IPS-NIHi7 (cell line): ENCODE measurements around the gene TMEM119.
"Not testable (repeated sequence)": the region's sequence is repeated elsewhere in the genome, so short reads cannot be mapped to it uniquely, and the experiment has no call there.

Source experiments
- DNase-seq: peaks from one replicate; pipeline ENCODE4 v3.0.0; 2012; ENCODE audit warnings: mixed read lengths; ENCODE audit errors: extremely low spot score

Gene TMEM119

DNA sequence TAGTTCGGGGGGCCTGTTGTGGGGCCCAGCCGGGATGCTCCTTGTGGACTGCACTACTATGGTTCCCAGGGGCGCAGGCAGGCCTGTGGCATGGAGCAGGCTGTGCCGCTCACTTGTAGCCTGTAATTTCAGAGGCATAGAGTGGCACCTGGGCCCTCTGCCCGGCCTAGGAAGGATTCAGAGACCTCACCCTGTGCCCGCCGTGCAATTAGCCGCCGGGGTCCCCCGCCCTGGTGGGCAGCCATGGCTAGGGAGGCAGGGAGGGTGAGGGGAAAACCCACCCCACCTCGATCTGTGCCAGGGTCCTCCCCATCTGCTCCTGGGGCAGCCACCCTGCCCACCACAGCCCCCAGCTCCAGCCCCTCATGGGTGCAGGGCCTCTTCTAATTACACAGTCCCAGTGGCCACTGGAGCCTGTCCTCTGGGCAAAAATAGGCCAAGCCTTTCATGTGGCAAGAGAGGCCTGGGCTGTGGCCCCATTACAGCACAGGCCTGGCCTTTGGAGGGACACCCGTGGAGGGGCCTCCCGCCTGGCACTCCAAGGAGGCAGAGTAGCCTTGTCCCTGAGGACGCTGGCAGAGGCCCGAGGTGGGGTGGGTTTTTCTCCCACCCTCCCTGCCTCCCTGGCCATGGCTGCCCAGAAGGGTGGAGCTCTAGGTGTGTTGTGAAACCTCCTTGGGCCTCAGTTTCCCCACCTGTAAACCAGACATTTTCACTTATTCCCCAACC, 5.3 kb upstream of the TMEM119 start:
- DNase-seq: no peak

DNA sequence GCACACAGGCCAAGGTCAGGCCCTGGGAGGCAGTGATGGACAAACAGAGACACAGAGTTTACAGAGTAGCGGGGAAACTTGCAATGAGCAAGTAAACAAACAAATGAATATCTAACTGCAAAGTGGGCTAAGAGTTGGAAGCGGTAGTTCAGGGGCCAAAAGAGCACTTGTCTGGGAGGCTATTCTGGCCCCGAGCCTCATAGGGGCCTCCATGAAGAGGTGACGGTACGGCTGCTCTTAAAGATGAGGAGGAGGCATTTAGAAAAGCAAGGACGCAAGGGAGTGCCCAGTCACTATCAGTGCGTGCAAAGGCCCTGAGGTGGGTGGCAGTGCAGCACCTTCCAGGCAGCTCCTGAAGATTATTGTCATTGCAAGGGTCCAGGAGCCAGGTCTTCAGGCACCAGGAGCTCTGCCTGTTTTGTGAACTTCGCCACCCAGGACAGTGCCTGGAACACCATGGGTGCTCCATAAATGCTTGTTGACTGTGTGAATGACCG, 4.4 kb upstream of the TMEM119 start:
- no peak for DNase-seq

GRCh38 chr12:108600702-108601007, 2.8 kb upstream of the TMEM119 start:
- no peak for DNase-seq

DNA sequence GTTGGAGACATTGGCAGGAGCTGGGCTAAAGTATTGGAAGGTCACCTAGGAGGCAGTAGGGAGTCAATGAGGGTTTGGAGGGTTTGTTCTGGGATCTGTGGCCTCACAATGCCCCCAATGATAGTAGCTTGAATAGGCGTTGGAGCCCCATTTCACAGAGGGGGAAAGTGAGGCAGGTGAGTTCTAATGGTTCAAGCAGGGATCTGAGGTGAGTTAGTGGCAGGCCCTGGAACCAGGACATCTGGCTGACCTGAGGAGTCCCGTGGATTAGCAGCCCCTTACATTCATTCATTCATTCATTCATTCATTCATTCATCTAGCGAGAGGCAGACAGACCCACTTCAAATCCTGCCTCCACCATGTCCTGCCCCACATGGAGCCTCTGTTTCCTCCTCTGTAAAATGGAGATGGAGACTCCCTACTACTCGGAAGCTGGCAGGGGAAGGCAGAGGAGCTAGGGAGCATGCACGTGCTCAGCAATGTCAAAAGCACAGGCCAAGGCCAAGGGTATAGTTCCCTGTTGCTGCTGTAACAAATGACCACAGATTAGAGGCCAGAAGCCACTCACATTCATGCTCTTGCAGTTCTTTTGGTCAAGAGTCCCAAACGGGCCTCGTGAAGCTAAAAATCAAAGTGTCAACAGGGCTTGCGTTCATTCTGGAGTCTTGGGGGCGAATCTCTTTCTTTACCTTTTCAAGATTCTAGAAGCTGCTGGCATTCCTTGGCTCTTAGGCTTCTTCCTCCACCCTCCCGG, 2.2 kb upstream of the TMEM119 start:
- DNase-seq: no peak

GRCh38 chr12:108599541-108599940, 1.7 kb upstream of the TMEM119 start:
- DNase-seq: no peak

DNA sequence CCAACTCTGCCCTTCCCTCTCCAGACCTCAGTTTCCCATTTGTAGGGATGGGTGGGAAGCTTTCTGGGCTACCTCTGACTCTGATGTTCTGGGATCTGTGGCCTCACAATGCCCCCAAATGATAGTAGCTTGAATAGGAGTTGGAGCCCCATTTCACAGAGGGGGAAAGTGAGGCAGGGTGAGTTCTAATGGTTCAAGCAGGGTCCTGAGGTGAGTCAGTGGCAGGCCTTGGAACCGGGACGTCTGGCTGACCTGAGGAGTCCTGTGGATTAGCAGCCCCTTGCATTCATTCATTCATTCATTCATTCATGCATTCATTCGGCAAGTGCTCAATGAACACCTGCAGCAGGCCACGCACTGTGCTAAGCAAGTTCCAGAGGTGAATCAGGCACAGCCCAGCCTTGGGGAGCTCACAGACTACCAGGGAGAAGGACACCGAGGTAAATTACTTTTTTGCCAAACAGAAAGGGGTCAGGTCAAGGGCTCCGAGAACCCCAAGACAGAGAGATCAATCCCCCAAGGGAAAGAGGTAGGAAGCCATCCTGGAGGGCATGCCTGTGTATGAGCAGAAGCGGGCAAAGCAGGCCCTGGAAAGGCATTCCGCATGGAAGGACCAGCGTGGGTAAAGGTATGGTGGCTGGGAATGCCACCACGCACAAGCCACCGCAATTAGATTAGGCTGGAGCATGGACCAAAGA, 818 bp upstream of the TMEM119 start:
- no peak for DNase-seq

- no peak for DNase-seq
Observed at GRCh38 chr12:108596854-108597558, 878 bp downstream of the TMEM119 start.

GRCh38 chr12:108595711-108596647, 1.9 kb downstream of the TMEM119 start:
- DNase-seq: no peak

- no peak for DNase-seq
Observed at GRCh38 chr12:108594960-108595710, 2.7 kb downstream of the TMEM119 start.

GRCh38 chr12:108594323-108594903, 3.5 kb downstream of the TMEM119 start:
- no peak for DNase-seq

DNA sequence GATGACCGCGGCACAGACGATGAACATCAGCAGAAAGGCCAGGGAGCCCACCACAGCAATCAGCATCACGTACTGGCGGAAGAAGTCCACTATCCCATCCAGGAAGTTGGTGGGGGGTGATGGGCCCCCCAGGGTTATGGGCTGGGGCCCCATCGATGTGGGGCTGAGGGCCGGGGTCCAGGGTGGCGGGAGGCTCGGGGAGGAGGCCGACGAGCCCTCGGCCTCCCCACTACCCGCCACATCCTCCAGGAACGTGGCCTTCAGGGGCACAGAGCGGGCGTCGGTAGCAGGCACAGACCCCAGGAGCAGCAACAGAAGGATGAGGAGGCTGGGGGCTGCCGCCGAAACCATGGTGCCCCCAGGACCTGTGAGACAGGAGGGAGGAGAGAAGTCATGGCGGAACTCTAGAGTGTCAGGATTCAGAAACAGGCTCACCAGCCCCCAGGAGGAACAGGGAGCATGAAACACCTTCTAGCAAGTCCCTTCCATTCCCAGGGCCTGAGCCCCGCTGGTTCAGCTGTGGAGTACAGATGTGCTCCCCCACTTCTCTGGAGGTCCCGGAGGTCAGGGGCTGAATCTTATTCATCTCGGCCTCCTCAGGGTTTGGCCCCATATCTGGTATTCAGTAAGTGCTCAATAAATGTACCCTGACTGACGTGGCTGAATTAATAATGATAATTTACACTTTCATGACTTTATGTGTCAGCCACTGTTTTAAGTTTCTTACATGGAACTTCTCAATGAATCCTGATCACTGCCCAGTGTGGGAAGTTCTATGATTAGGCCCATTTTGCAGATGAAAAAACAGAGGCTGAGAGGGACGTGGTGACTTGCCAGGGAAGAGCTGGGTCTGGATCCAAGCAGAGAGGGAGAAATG, 5.6 kb downstream of the TMEM119 start:
- no peak for DNase-seq

DNA sequence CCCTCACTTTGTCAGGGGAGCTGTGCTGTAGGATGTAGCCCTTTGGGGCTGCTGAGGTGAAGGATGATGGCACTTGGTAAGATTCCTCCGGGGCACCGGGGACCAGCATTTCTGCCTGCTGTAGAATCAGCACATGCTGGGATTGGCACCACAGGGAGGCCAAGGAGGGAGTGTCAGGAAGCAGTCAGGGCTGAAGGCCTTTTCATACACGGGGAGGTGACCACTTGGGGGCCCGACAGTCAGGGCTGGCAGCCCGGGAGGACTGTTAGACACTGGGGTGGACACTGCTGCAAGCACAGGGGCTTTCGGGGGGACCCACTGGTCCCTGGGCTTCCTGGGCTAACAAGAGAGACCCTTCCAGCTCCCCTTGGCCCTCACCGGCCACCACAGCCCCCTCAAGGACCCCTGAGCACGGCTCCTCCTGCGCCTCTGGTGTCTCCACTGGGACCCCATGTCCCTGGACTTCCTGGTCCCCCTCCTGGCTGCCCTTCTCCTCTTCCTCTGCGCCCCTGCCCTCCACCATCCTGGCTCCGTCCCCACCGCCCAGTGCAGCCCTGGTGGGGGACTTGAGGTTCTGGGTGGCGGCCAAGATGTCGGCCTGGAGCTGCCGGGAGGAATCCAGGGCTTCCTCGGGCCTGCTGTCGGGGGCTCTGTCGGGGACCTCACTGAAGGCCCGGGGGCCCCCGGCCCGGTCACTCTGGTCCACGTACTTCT, 6.5 kb downstream of the TMEM119 start:
- no peak for DNase-seq

- DNase-seq: not testable (repeated sequence)
Observed at GRCh38 chr12:108590463-108590862, 7.4 kb downstream of the TMEM119 start.

- DNase-seq: no peak
Observed at GRCh38 chr12:108589840-108590229, 8.0 kb downstream of the TMEM119 start.

GRCh38 chr12:108589028-108589839, 8.7 kb downstream of the TMEM119 start:
- no peak for DNase-seq

DNA sequence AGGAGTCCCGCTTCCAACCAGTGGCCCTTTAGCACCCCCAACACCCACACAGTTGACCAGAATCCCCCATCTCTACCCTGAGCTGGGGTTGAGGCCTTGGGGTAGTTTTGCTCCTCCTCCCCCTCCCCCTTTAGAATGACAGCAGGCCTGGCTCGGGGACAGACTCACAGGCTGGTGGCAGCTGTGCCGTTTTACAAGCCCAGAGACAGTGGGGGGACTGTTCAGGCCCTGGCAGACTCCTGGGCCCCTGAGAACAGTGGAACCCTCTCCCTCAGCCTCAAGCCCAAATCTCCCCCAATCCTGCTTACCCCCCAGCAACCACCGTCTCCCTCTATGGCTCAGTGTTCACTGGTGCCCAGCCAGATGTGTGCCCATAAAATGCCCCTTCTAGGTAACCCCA, 10.1 kb downstream of the TMEM119 start:
- DNase-seq: no peak

DNA sequence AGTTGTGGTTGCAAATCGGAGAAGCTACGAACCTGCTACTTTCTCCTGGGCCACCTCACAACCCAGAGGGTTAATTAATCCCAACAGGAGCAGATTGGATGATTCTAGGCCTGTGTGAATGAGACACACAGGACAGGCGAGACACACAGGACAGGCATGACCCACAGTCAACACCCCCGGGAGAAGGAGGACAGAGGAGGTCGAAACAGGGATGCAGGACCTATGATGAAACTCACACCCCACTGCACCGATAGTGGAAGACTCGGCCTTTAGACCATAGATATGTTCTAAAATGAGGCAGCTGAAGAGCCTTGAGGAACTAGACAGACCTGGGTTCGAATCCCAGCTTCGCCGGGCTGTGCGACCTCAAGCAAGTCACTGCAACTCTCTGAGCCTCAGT, 11.6 kb downstream of the TMEM119 start:
- DNase-seq: no peak
